HepG2 (cell line): ENCODE results near the gene GRIK1. TPM values are rescaled to one million over a fixed set of nuclear protein-coding genes. Genes with fewer than 3 reads are reported as not detected.

Experiments used
- ATAC-seq: fragments of 200-7000 bp; cut with Tn5 transposase; 3 replicates; pipeline ENCODE4 v1.9.1; 2020; ENCODE audit warnings: mild to moderate bottlenecking, moderate library complexity
- BruUV-seq: library from RNA; stranded (reverse); fragments of 400-500 nt; replicated peaks from 2 replicates; lab custom pipeline; 2021; lab: Mats Ljungman, UMichigan
- CTCF ChIA-PET: fragments of 300-600 bp; formaldehyde crosslinking; extraction: SDS; loops from one replicate; lab custom pipeline; 2021; ENCODE audit warnings: low total read pairs, inconsistent platforms, low intra/inter-chr PET ratio; lab: Yijun Ruan, JAX
- POLR2A ChIA-PET: fragments of 350-600 bp; sonication (Branson Sonifier 250); formaldehyde crosslinking; loops from one replicate; lab custom pipeline; 2020; ENCODE audit warnings: antibody characterized with exemption, inconsistent platforms; lab: Yijun Ruan, JAX
- DNase-seq: peaks from one replicate; pipeline ENCODE4 v3.0.0-alpha.2; 2015; ENCODE audit warnings: low spot score
- FAIRE-seq: peaks from 3 replicates; lab custom pipeline; 2011; peaks lifted over from hg19 to GRCh38; lab: Jason Lieb, UNC
- H2AFZ ChIP-seq: one replicate; pipeline ENCODE4 v1.6.1; 2011; ENCODE audit warnings: low read length, inconsistent platforms
- H3K27ac ChIP-seq: fragments of 300-600 bp; 3 replicates; pipeline ENCODE4 v1.8.0; 2011; ENCODE audit warnings: mixed run types, mild to moderate bottlenecking, mixed read lengths, low read length, inconsistent platforms; ENCODE audit not compliant: insufficient read depth; ENCODE audit errors: extremely low read length
- H3K27me3 ChIP-seq, 2 experiments: fragments of 200-600 bp in 1 of 2; 2 replicates in 1 of 2; 3 replicates in 1 of 2; pipeline versions ENCODE4 v1.6.0 to v1.8.0; 2011; ENCODE audit warnings: low read length in 2 of 2, mild to moderate bottlenecking in 2 of 2, moderate library complexity in 2 of 2, inconsistent platforms in 1 of 2; ENCODE audit not compliant: insufficient read depth in 2 of 2, control insufficient read depth in 1 of 2
- H3K36me3 ChIP-seq, 2 experiments: fragments of 200-600 bp in 1 of 2; replicated peaks in 1 of 2; 2 replicates in 1 of 2; 3 replicates in 1 of 2; pipeline versions ENCODE4 v1.5.1 to v1.8.0; 2011; ENCODE audit warnings: low read length in 2 of 2, inconsistent platforms in 1 of 2; ENCODE audit not compliant: insufficient read depth in 2 of 2, control insufficient read depth in 1 of 2
- H3K4me1 ChIP-seq: 2 replicates; pipeline ENCODE4 v1.5.1; 2012; ENCODE audit warnings: low read length, inconsistent platforms; ENCODE audit not compliant: insufficient read depth
- H3K4me2 ChIP-seq: 2 replicates; pipeline ENCODE4 v1.6.0; 2011; ENCODE audit warnings: low read depth, low read length, inconsistent platforms
- H3K4me3 ChIP-seq, 3 experiments: fragments of 200-600 bp in 1 of 3; sonication (generic), shearing (Covaris generic) in 1 of 3; replicated peaks in 1 of 3; 2 replicates each; pipeline ENCODE4 v1.5.1; 2011 to 2016; ENCODE audit warnings: low read length in 3 of 3, inconsistent platforms in 2 of 3, low read depth in 2 of 3, mild to moderate bottlenecking in 2 of 3, control low read depth in 1 of 3, mixed read lengths in 1 of 3; ENCODE audit not compliant: insufficient read depth in 1 of 3
- H3K79me2 ChIP-seq: one replicate; pipeline ENCODE4 v1.6.1; 2011; ENCODE audit warnings: low read length, inconsistent platforms; ENCODE audit not compliant: insufficient read depth
- H3K9ac ChIP-seq: 2 replicates; pipeline ENCODE4 v1.6.0; 2011; ENCODE audit warnings: mild to moderate bottlenecking, low read depth, low read length, inconsistent platforms; ENCODE audit not compliant: insufficient read depth
- H3K9me3 ChIP-seq: 2 replicates; pipeline ENCODE4 v1.5.1; 2012; ENCODE audit warnings: mild to moderate bottlenecking, low read length
- H4K20me1 ChIP-seq: 2 replicates; pipeline ENCODE4 v1.6.0; 2011; ENCODE audit warnings: inconsistent platforms, mild to moderate bottlenecking, low read length, moderate library complexity; ENCODE audit not compliant: insufficient read depth
- JUNB ChIP-seq: sonication (generic); formaldehyde crosslinking; IDR thresholded peaks from 2 replicates; pipeline ENCODE4 v1.8.0; 2022; ENCODE audit warnings: missing genetic modification reagents, mild to moderate bottlenecking, borderline replicate concordance
- MEIS1 ChIP-seq: sonication (generic); formaldehyde crosslinking; IDR thresholded peaks from 2 replicates; pipeline ENCODE4 v1.9.0; 2021; ENCODE audit warnings: mild to moderate bottlenecking, missing genetic modification reagents, moderate library complexity, borderline replicate concordance
- ZBTB38 ChIP-seq: sonication (generic); formaldehyde crosslinking; IDR thresholded peaks from 2 replicates; pipeline ENCODE4 v1.5.1; 2020; ENCODE audit warnings: mild to moderate bottlenecking, missing genetic modification reagents
- ZIK1 ChIP-seq: sonication (generic); formaldehyde crosslinking; IDR thresholded peaks from 2 replicates; pipeline ENCODE4 v1.5.0; 2020; ENCODE audit warnings: mild to moderate bottlenecking, low read depth, missing genetic modification reagents, borderline replicate concordance
- WGBS: methylation state at CpG from one replicate; pipeline ENCODE4 v1.1.6; 2017; ENCODE audit warnings: low lambda C conversion rate; 5-methylcytosine and 5-hydroxymethylcytosine counted together
- in situ Hi-C: cut with HindIII; loops from 2 replicates; pipeline ENCODE4 v1.10.0; 2017; ENCODE audit warnings: low pct_unique_long_range_greater_than_20kb; ENCODE audit not compliant: extremely low pct_ligation_motif_present
- intact Hi-C: fragments of 100-400 bp; cut with micrococcal nuclease; formaldehyde crosslinking; loops from one replicate; pipeline ENCODE4 v1.10.0; 2022; ENCODE audit not compliant: unreplicated experiment
- polyA plus RNA-seq, 8 experiments: library from polyadenylated mRNA; depleted of rRNA in 3 of 8; stranded (reverse) in 7 of 8; unstranded in 1 of 8; fragments of >200 nt; fragmentation: Illumina TruSeq in 4 of 8; extraction: Trizol in 4 of 8; gene quantifications; 2 replicates each; pipeline versions ENCODE4 v1.2.1 to v1.2.3, GENCODE V29; 2011 to 2016; ENCODE audit warnings: low read depth in 4 of 8, missing spikeins in 1 of 8, mixed read lengths in 1 of 8; ENCODE audit not compliant: insufficient read depth in 1 of 8
- total RNA-seq, 5 experiments: library from RNA; depleted of rRNA; stranded (reverse); fragments of >200 nt; fragmentation: Illumina TruSeq; extraction: Trizol; gene quantifications; 2 replicates each; pipeline ENCODE4 v1.2.3, GENCODE V29; 2016; ENCODE audit warnings: low read depth in 1 of 5
- TF ChIP-seq, protein P1 (sequence below): sonication (generic); formaldehyde crosslinking; IDR thresholded peaks from 2 replicates; pipeline ENCODE4 v1.4.0; 2020; ENCODE audit warnings: missing genetic modification reagents, borderline replicate concordance
- TF ChIP-seq, protein P2 (sequence below): sonication (generic); formaldehyde crosslinking; conservative IDR thresholded peaks from 2 replicates; pipeline ENCODE4 v1.4.0; 2020; ENCODE audit warnings: missing genetic modification reagents
- TF ChIP-seq, protein P3 (sequence below): sonication (generic); formaldehyde crosslinking; IDR thresholded peaks from 2 replicates; pipeline ENCODE4 v1.5.0; 2020; ENCODE audit warnings: missing genetic modification reagents

Gene GRIK1
- total and polyA plus RNA-seq, 2 of the 13 experiments (the other 11 are each of a cell fraction or from before 2014, with no cell fraction given) = not detected

DNA sequence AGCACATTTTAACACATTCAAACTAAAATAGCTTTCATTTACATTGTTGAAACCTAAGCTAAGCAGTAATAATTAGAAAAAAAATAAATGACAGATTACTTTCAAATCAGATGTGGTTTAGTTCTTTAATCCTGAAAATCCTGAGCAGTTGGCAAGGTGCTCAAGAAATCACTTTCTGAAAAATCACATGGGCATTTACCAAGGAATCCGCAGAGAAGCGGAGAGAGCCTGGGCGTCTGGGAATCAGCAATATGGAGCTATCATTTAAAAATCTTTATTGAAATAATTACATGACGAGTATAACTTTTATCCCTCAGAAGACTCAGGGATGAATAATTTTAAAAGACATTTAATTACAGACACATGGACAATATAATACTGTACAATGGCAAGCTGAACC, 30.2 kb downstream of the GRIK1 start:
- H3K4me1 ChIP-seq = no peaks in the 10 kb centered on the region
- intact Hi-C loops (no loop called here), in situ Hi-C loops (no loop called here)
- no peak overlapping the region for H2AFZ ChIP-seq
- WGBS = 71% methylated on average over 4 of the region's 4 CpGs
- BruUV-seq = no TSS peak
- no peak overlapping the region for H3K4me3 ChIP-seq
- peaks cover 40% of the 10 kb centered on the region for H3K9me3 ChIP-seq
- no peaks in the 10 kb centered on the region for H3K27me3 ChIP-seq
- no peak for DNase-seq
- ATAC-seq = no peak
- ChIA-PET CTCF (no interaction called here), POLR2A (no interaction called here)
- H3K36me3 ChIP-seq = no peaks in the 10 kb centered on the region
- TF ChIP-seq, protein P1, sequence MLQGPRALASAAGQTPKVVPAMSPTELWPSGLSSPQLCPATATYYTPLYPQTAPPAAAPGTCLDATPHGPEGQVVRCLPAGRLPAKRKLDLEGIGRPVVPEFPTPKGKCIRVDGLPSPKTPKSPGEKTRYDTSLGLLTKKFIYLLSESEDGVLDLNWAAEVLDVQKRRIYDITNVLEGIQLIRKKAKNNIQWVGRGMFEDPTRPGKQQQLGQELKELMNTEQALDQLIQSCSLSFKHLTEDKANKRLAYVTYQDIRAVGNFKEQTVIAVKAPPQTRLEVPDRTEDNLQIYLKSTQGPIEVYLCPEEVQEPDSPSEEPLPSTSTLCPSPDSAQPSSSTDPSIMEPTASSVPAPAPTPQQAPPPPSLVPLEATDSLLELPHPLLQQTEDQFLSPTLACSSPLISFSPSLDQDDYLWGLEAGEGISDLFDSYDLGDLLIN (CRISPR knock-in tag) = no peak
- TF ChIP-seq ZBTB38 (no peak), ZIK1 (CRISPR knock-in tag) (no peak), JUNB (no peak), MEIS1 (no peak)
- TF ChIP-seq, protein P2, sequence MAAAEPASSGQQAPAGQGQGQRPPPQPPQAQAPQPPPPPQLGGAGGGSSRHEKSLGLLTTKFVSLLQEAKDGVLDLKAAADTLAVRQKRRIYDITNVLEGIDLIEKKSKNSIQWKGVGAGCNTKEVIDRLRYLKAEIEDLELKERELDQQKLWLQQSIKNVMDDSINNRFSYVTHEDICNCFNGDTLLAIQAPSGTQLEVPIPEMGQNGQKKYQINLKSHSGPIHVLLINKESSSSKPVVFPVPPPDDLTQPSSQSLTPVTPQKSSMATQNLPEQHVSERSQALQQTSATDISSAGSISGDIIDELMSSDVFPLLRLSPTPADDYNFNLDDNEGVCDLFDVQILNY (CRISPR knock-in tag) = no peak
- TF ChIP-seq, protein P3, sequence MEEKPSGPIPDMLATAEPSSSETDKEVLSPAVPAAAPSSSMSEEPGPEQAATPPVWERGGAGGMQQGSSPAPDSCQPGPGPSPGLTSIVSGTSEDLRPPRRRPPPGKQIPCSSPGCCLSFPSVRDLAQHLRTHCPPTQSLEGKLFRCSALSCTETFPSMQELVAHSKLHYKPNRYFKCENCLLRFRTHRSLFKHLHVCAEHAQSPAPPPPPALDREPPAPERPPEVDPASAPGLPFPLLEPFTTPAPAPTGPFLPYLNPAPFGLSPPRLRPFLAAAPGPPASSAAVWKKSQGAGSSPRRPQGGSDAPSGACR (CRISPR knock-in tag) = no peak
- H4K20me1 ChIP-seq = no peaks in the 10 kb centered on the region
- no peak for FAIRE-seq
- no peak overlapping the region for H3K4me2 ChIP-seq
- no peak overlapping the region for H3K9ac ChIP-seq
- H3K79me2 ChIP-seq = no peaks in the 10 kb centered on the region
- no peak overlapping the region for H3K27ac ChIP-seq
